Neuronal stem cell (in vitro differentiated cells): Measurements from ENCODE around the gene KCTD15.
A peak's percentile ranks its signal among the peaks of the same experiment; 100 is the strongest.

ENCODE experiments used
- DNase-seq: peaks from one replicate; pipeline ENCODE4 v3.0.0-alpha.2; 2013; ENCODE audit warnings: low spot score
- H2AFZ ChIP-seq: one replicate; pipeline ENCODE4 v1.6.1; 2013; ENCODE audit warnings: mild to moderate bottlenecking, low read length, inconsistent platforms
- H2AK5ac ChIP-seq: 2 replicates; pipeline ENCODE4 v1.6.1; 2013; ENCODE audit warnings: low read depth, mild to moderate bottlenecking, inconsistent platforms, low read length, moderate library complexity, mixed read lengths
- H2BK120ac ChIP-seq: 2 replicates; pipeline ENCODE4 v1.6.1; 2013; ENCODE audit warnings: low read depth, mild to moderate bottlenecking, inconsistent platforms, low read length, moderate library complexity, mixed read lengths
- H2BK12ac ChIP-seq: one replicate; pipeline ENCODE4 v1.6.1; 2013; ENCODE audit warnings: low read length, inconsistent platforms
- H2BK15ac ChIP-seq: 2 replicates; pipeline ENCODE4 v1.6.1; 2013; ENCODE audit warnings: mild to moderate bottlenecking, low read length, inconsistent platforms, mixed read lengths
- H2BK5ac ChIP-seq: one replicate; pipeline ENCODE4 v1.6.1; 2013; ENCODE audit warnings: inconsistent platforms, mild to moderate bottlenecking, low read length, moderate library complexity
- H3K14ac ChIP-seq: one replicate; pipeline ENCODE4 v1.6.1; 2013; ENCODE audit warnings: low read length, inconsistent platforms
- H3K18ac ChIP-seq: 2 replicates; pipeline ENCODE4 v1.6.1; 2013; ENCODE audit warnings: low read length, inconsistent platforms
- H3K23ac ChIP-seq: 2 replicates; pipeline ENCODE4 v1.6.1; 2013; ENCODE audit warnings: low read depth, mild to moderate bottlenecking, mixed read lengths, low read length, inconsistent platforms; ENCODE audit not compliant: poor library complexity
- H3K27ac ChIP-seq: replicated peaks from 3 replicates; pipeline ENCODE4 v1.5.1; 2013; ENCODE audit warnings: low read length, inconsistent platforms
- H3K27me3 ChIP-seq, 3 experiments: 2 replicates each; pipeline ENCODE4 v1.6.1; 2013; ENCODE audit warnings: low read length in 3 of 3, mild to moderate bottlenecking in 2 of 3, inconsistent platforms in 1 of 3, low read depth in 1 of 3, mixed read lengths in 1 of 3, moderate library complexity in 1 of 3; ENCODE audit not compliant: control insufficient read depth in 3 of 3, insufficient read depth in 3 of 3
- H3K36me3 ChIP-seq, 2 donors: replicated peaks in 1 of 2; 2 replicates each; pipeline ENCODE4 v1.6.1; 2013; ENCODE audit warnings: low read length in 2 of 2; ENCODE audit not compliant: control insufficient read depth in 2 of 2, insufficient read depth in 2 of 2
- H3K4ac ChIP-seq: 2 replicates; pipeline ENCODE4 v1.6.1; 2013; ENCODE audit warnings: inconsistent platforms, mild to moderate bottlenecking, low read length, moderate library complexity
- H3K4me1 ChIP-seq, 2 donors: 1 replicate in 1 of 2; 2 replicates in 1 of 2; pipeline ENCODE4 v1.6.1; 2013; ENCODE audit warnings: low read length in 2 of 2, low read depth in 1 of 2; ENCODE audit not compliant: control insufficient read depth in 2 of 2, insufficient read depth in 1 of 2
- H3K4me2 ChIP-seq: one replicate; pipeline ENCODE4 v1.6.1; 2013; ENCODE audit warnings: mild to moderate bottlenecking, low read length, inconsistent platforms; ENCODE audit not compliant: insufficient read depth, poor library complexity, severe bottlenecking
- H3K4me3 ChIP-seq, 2 donors: 2 replicates each; pipeline ENCODE4 v1.5.1; 2013; ENCODE audit warnings: low read length in 2 of 2, mild to moderate bottlenecking in 2 of 2, inconsistent platforms in 1 of 2, moderate library complexity in 1 of 2
- H3K79me1 ChIP-seq: one replicate; pipeline ENCODE4 v1.6.1; 2013; ENCODE audit warnings: low read depth, mild to moderate bottlenecking, inconsistent platforms, low read length, moderate library complexity
- H3K9ac ChIP-seq: one replicate; pipeline ENCODE4 v1.6.1; 2013; ENCODE audit warnings: mild to moderate bottlenecking, low read depth, low read length, inconsistent platforms; ENCODE audit not compliant: poor library complexity
- H3K9me3 ChIP-seq, 2 donors: replicated peaks in 1 of 2; 2 replicates each; pipeline versions ENCODE3 to v1.6.1; 2013; ENCODE audit warnings: low read length in 2 of 2, mild to moderate bottlenecking in 2 of 2, inconsistent platforms in 1 of 2, low read depth in 1 of 2, mixed read lengths in 1 of 2, moderate library complexity in 1 of 2; ENCODE audit not compliant: control insufficient read depth in 2 of 2, insufficient read depth in 1 of 2
- H4K8ac ChIP-seq: one replicate; pipeline ENCODE4 v1.6.1; 2013; ENCODE audit warnings: low read depth, mild to moderate bottlenecking, inconsistent platforms, low read length, moderate library complexity
- H4K91ac ChIP-seq: one replicate; pipeline ENCODE4 v1.6.1; 2013; ENCODE audit warnings: low read length, low read depth, mild to moderate bottlenecking, inconsistent platforms; ENCODE audit not compliant: poor library complexity
- WGBS, 2 donors: extraction: QIAGEN DNeasy Blood & Tissue Kit; methylation state at CpG; one replicate each; pipeline ENCODE4 v1.1.7; 2013; ENCODE audit warnings: missing lambda C conversion rate in 2 of 2, mixed read lengths in 1 of 2; ENCODE audit not compliant: insufficient read length in 2 of 2, insufficient replicate concordance in 1 of 2; ENCODE audit errors: extremely low coverage in 2 of 2; 5-methylcytosine and 5-hydroxymethylcytosine counted together

Gene KCTD15

DNA sequence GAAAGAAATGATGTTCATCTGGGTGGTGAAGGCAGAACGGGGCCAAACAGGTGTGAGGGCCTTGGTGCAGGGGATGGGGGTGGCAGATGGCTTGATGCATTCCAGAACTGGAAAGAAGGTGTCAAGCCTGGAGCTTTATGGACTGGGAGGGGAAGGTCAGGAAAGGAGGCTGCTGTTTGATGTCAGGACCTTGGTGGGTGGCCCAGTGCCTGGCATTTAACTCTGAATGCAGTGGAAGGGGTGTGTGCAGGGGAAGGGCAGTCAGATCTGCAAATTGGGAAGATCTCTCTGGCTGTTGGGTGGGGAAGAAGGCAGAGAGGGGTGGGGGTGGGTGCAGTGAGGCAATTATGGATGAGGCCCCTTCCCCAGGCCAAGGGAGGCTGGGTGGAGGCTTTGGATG is 11.7 kb downstream of the KCTD15 start:
- Histone ChIP-seq H2AK5ac (no peak overlapping the region), H4K91ac (no peak overlapping the region), H2BK120ac (no peak overlapping the region), H2BK15ac (no peak overlapping the region), H3K9me3 (peaks cover 0 to 2% of the 10 kb centered on the region in 2 donors), H3K27me3 (no peaks in the 10 kb centered on the region), H3K9ac (no peak overlapping the region), H3K4ac (no peak overlapping the region), H3K18ac (no peak overlapping the region), H4K8ac (no peak overlapping the region), H3K23ac (no peak overlapping the region), H3K4me2 (no peak overlapping the region), H2BK12ac (no peak overlapping the region), H3K27ac (no peak overlapping the region), H2BK5ac (no peak overlapping the region), H3K14ac (no peak overlapping the region), H3K79me1 (peaks cover 16% of the 10 kb centered on the region), H3K4me3 (no peak overlapping the region), H3K4me1 (peaks cover 0 to 2% of the 10 kb centered on the region in 2 donors), H2AFZ (no peak overlapping the region), H3K36me3 (peaks cover 48 to 97% of the 10 kb centered on the region in 2 donors)
- DNase-seq = no peak
- WGBS, 2 donors = no CpG with 5 or more reads among the region's 1 CpG

DNA sequence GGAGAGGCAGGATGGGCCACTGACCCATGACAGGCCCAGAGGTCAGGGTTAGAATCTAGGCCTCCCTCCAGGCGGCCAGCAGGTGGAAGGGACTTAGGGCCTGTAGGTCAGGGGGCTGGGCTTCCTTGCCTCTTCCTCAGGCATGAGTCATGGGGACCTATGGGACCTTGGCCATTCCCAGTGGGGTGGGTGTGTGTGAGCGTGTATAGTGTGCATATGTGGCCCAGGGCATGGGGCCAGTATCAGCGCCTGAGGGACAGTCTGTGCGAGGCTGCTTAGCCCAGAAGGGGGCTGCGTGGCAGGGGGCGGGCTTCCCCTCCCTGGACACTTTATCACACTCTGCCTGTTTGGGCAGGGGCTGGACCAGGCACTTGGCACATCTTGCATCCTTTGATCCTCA is 13.3 kb downstream of the KCTD15 start:
- Histone ChIP-seq H3K14ac (no peak overlapping the region), H4K8ac (no peak overlapping the region), H3K79me1 (peaks cover 13% of the 10 kb centered on the region), H3K9me3 (peaks cover 0 to 2% of the 10 kb centered on the region in 2 donors), H4K91ac (no peak overlapping the region), H3K23ac (no peak overlapping the region), H2BK12ac (no peak overlapping the region), H3K4me3 (no peak overlapping the region), H3K9ac (no peak overlapping the region), H3K27ac (no peak overlapping the region), H2AK5ac (no peak overlapping the region), H3K4ac (no peak overlapping the region), H2BK120ac (no peak overlapping the region), H2BK5ac (no peak overlapping the region), H3K4me2 (no peak overlapping the region), H3K27me3 (no peaks in the 10 kb centered on the region), H2BK15ac (no peak overlapping the region), H2AFZ (no peak overlapping the region), H3K4me1 (peaks cover 0 to 2% of the 10 kb centered on the region in 2 donors), H3K18ac (no peak overlapping the region), H3K36me3 (peaks cover 38 to 97% of the 10 kb centered on the region in 2 donors)
- DNase-seq = no peak
- WGBS, 2 donors = no CpG with 5 or more reads among the region's 6 CpGs

DNA sequence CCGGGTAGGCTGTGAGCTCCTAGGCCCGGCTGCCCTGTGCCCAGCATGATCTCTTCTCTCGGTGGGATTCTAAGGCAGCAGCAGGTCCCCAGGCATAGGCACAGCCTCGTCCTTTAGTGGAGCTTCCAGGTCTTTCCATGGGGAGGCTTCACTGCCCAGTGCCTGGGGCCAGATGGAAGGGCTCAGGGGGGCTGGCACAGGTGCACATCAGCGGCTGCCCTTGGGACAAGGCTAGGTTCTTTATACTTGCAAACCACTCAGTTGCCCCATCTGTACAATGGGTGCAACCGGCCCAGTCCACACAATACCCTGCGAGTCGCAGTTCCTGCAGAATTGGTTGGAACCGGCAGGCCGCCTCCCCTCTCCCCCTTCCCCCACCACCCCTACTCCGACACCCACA is 14.2 kb downstream of the KCTD15 start:
- Histone ChIP-seq H2AK5ac (no peak overlapping the region), H3K4me2 (no peak overlapping the region), H3K36me3 (peaks cover 32 to 91% of the 10 kb centered on the region in 2 donors), H2BK120ac (no peak overlapping the region), H2AFZ (no peak overlapping the region), H3K79me1 (peaks cover 7% of the 10 kb centered on the region), H2BK5ac (no peak overlapping the region), H3K18ac (no peak overlapping the region), H3K4me3 (no peak overlapping the region), H2BK15ac (no peak overlapping the region), H3K4me1 (peaks cover 0 to 2% of the 10 kb centered on the region in 2 donors), H4K8ac (no peak overlapping the region), H3K9me3 (peaks cover 0 to 1% of the 10 kb centered on the region in 2 donors), H4K91ac (no peak overlapping the region), H3K9ac (no peak overlapping the region), H3K23ac (peak overlapping the region; percentile 95), H3K14ac (no peak overlapping the region), H3K4ac (no peak overlapping the region), H3K27ac (no peak overlapping the region), H2BK12ac (no peak overlapping the region), H3K27me3 (no peaks in the 10 kb centered on the region)
- WGBS, 2 donors = no CpG with 5 or more reads among the region's 11 CpGs
- no peak for DNase-seq

DNA sequence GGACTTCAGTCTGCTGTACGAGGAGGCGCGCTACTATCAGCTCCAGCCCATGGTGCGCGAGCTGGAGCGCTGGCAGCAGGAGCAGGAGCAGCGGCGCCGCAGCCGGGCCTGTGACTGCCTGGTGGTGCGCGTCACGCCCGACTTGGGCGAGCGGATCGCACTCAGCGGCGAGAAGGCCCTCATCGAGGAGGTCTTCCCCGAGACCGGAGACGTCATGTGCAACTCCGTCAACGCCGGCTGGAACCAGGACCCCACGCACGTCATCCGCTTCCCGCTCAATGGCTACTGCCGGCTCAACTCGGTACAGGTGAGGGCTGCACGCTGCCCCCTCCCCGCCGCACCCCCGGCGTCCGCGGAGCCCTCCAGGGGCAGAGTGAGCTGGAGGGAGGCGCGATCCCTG is 14.6 kb downstream of the KCTD15 start:
- no peak for DNase-seq
- Histone ChIP-seq H3K4me1 (no peaks in the 10 kb centered on the region), H2BK5ac (peak overlapping the region; percentile 66), H2BK12ac (no peak overlapping the region), H2AK5ac (no peak overlapping the region), H3K23ac (peak overlapping the region; percentile 95), H3K14ac (no peak overlapping the region), H2AFZ (no peak overlapping the region), H3K9me3 (no peaks in the 10 kb centered on the region), H2BK15ac (no peak overlapping the region), H4K91ac (no peak overlapping the region), H2BK120ac (no peak overlapping the region), H4K8ac (no peak overlapping the region), H3K27ac (no peak overlapping the region), H3K9ac (peak overlapping the region; percentile 60), H3K36me3 (peaks cover 27 to 90% of the 10 kb centered on the region in 2 donors), H3K27me3 (no peaks in the 10 kb centered on the region), H3K4me2 (no peak overlapping the region), H3K18ac (no peak overlapping the region), H3K4me3 (no peak overlapping the region), H3K79me1 (peaks cover 3% of the 10 kb centered on the region), H3K4ac (no peak overlapping the region)
- WGBS, 2 donors = no CpG with 5 or more reads among the region's 41 CpGs
